UCSD-AML1 (cell line): ENCODE results near the gene DPY30.

ENCODE experiments used
- DNase-seq: peaks from one replicate; lab custom pipeline; 2025; ENCODE audit not compliant: unreplicated experiment; lab: John Stamatoyannopoulos, UW

Gene DPY30

GRCh38 chr2:31979018-31979417 is 60.6 kb downstream of the DPY30 start:
- no peak for DNase-seq

- no peak for DNase-seq
Measured at GRCh38 chr2:31978436-31978835, 61.2 kb downstream of the DPY30 start.
